GM12875 (cell line): ENCODE measurements around the gene CCND3.

Source experiments
- H3K4me3 ChIP-seq: one replicate; pipeline ENCODE4 v1.5.1; 2011; ENCODE audit warnings: low read depth, low read length, control low read depth
- CTCF ChIP-seq: IDR thresholded peaks from 2 replicates; pipeline ENCODE4 v1.5.1; 2011; ENCODE audit warnings: low read depth, mild to moderate bottlenecking, control low read depth, inconsistent platforms, low read length, moderate library complexity, borderline replicate concordance; ENCODE audit not compliant: insufficient read depth

The CCND3 gene

GRCh38 chr6:41920921-41921711 lies 20.5 kb downstream of the CCND3 start, which contains the start of the genes BYSL and MED20:
Gene BYSL, plus strand, starts transcription at chr6:41921499. Its CDS starts 64 bp downstream, at chr6:41921563.
Gene MED20, minus strand, starts transcription at chr6:41921139. Its CDS starts 121 bp downstream, at chr6:41921018.
- peak within 1 kb of the TSS; percentile 74 for H3K4me3 ChIP-seq
- peak; percentile 92 for TF ChIP-seq CTCF

- no peak overlapping the region for H3K4me3 ChIP-seq
- no peak for TF ChIP-seq CTCF
These were observed 24.1 kb downstream of the CCND3 start for GRCh38 chr6:41917528-41917927.

GRCh38 chr6:41914869-41915530 lies 26.6 kb downstream of the CCND3 start:
- no peak for TF ChIP-seq CTCF
- no peak overlapping the region for H3K4me3 ChIP-seq

- no peak overlapping the region for H3K4me3 ChIP-seq
- no peak for TF ChIP-seq CTCF
These were observed 27.3 kb downstream of the CCND3 start for GRCh38 chr6:41914343-41914742.

- no peak overlapping the region for H3K4me3 ChIP-seq
- no peak for TF ChIP-seq CTCF
These were observed 31.9 kb downstream of the CCND3 start for GRCh38 chr6:41909727-41910126.

- no peak overlapping the region for H3K4me3 ChIP-seq
- peak; percentile 56 for TF ChIP-seq CTCF
These were observed 39.6 kb downstream of the CCND3 start for GRCh38 chr6:41901882-41902519.
